EH (cell line): ENCODE data around the gene WLS.

ENCODE experiments used
- DNase-seq: peaks from one replicate; pipeline ENCODE4 v3.0.0-alpha.2; 2015; ENCODE audit warnings: low read depth

Gene WLS

GRCh38 chr1:68132426-68133130, 99.7 kb downstream of the WLS start:
- no peak for DNase-seq

- DNase-seq = no peak
Measured at GRCh38 chr1:68131261-68131660, 101.1 kb downstream of the WLS start.

GRCh38 chr1:68129536-68130250, 102.6 kb downstream of the WLS start:
- no peak for DNase-seq

GRCh38 chr1:68128820-68129219, 103.5 kb downstream of the WLS start:
- DNase-seq = no peak

GRCh38 chr1:68128157-68128556, 104.2 kb downstream of the WLS start:
- DNase-seq = peak; percentile 65

GRCh38 chr1:68121536-68121935, 110.8 kb downstream of the WLS start:
- DNase-seq = peak; percentile 82

GRCh38 chr1:68120136-68120791, 112.1 kb downstream of the WLS start:
- peak; percentile 84 for DNase-seq

- no peak for DNase-seq
Measured at GRCh38 chr1:68119445-68119844, 112.9 kb downstream of the WLS start.

GRCh38 chr1:68117416-68117815, 114.9 kb downstream of the WLS start:
- DNase-seq = no peak

- DNase-seq = peak; percentile 66
Measured at GRCh38 chr1:68116643-68117235, 115.6 kb downstream of the WLS start.

- no peak for DNase-seq
Measured at GRCh38 chr1:68115308-68115707, 117.0 kb downstream of the WLS start.

GRCh38 chr1:68113966-68114365, 118.4 kb downstream of the WLS start:
- no peak for DNase-seq

GRCh38 chr1:68112835-68113243, 119.5 kb downstream of the WLS start:
- peak; percentile 88 for DNase-seq

GRCh38 chr1:68111519-68112436, 120.5 kb downstream of the WLS start:
- peak; percentile 90 for DNase-seq

GRCh38 chr1:68107771-68108170, 124.6 kb downstream of the WLS start:
- peak; percentile 51 for DNase-seq

- peak; percentile 49 for DNase-seq
Measured at GRCh38 chr1:68103884-68104554, 128.3 kb downstream of the WLS start.

GRCh38 chr1:68103011-68103545, 129.2 kb downstream of the WLS start:
- DNase-seq = no peak

- DNase-seq = no peak
Measured at GRCh38 chr1:68101829-68102228, 130.5 kb downstream of the WLS start.

GRCh38 chr1:68100571-68100970, 131.8 kb downstream of the WLS start:
- DNase-seq = no peak

GRCh38 chr1:68093737-68094136, 138.6 kb downstream of the WLS start:
- peak; percentile 7 for DNase-seq

GRCh38 chr1:68087184-68087583, 145.1 kb downstream of the WLS start:
- no peak for DNase-seq
